Ishikawa (cell line): ENCODE data around the gene TMEM42.

Experiments
- CEBPB ChIP-seq: IDR thresholded peaks from 2 replicates; pipeline ENCODE4 v1.6.1; 2012
- CREB1 ChIP-seq: IDR thresholded peaks from 2 replicates; pipeline ENCODE4 v1.6.1; 2012; ENCODE audit warnings: low read depth
- EGR1 ChIP-seq: IDR thresholded peaks from 2 replicates; pipeline ENCODE4 v1.6.1; 2012
- EP300 ChIP-seq: IDR thresholded peaks from 2 replicates; pipeline ENCODE4 v1.6.1; 2012; ENCODE audit warnings: borderline replicate concordance
- FOXM1 ChIP-seq: IDR thresholded peaks from 2 replicates; pipeline ENCODE4 v1.6.1; 2012; ENCODE audit warnings: low read depth, borderline replicate concordance
- NFIC ChIP-seq: IDR thresholded peaks from 2 replicates; pipeline ENCODE4 v1.6.1; 2012
- RAD21 ChIP-seq: IDR thresholded peaks from 2 replicates; pipeline ENCODE4 v1.6.1; 2012; ENCODE audit warnings: low read depth
- TAF1 ChIP-seq: IDR thresholded peaks from 2 replicates; pipeline ENCODE4 v1.6.1; 2012; ENCODE audit warnings: low read depth, mild to moderate bottlenecking
- TCF12 ChIP-seq: IDR thresholded peaks from 2 replicates; pipeline ENCODE4 v1.6.1; 2012; ENCODE audit warnings: low read depth
- TEAD4 ChIP-seq: IDR thresholded peaks from 2 replicates; pipeline ENCODE4 v1.6.1; 2012
- YY1 ChIP-seq: IDR thresholded peaks from 2 replicates; pipeline ENCODE4 v1.6.1; 2012; ENCODE audit warnings: low read depth
- ZBTB7A ChIP-seq: IDR thresholded peaks from 2 replicates; pipeline ENCODE4 v1.6.1; 2012; ENCODE audit warnings: low read depth
- TF ChIP-seq, protein P1 (sequence below): IDR thresholded peaks from 2 replicates; pipeline ENCODE4 v1.6.1; 2012
- TF ChIP-seq, protein P2 (sequence below): IDR thresholded peaks from 2 replicates; pipeline ENCODE4 v1.6.1; 2012; ENCODE audit warnings: low read depth, mild to moderate bottlenecking
- TF ChIP-seq, protein P3 (sequence below): IDR thresholded peaks from 2 replicates; pipeline ENCODE4 v1.6.1; 2012

Gene TMEM42

DNA sequence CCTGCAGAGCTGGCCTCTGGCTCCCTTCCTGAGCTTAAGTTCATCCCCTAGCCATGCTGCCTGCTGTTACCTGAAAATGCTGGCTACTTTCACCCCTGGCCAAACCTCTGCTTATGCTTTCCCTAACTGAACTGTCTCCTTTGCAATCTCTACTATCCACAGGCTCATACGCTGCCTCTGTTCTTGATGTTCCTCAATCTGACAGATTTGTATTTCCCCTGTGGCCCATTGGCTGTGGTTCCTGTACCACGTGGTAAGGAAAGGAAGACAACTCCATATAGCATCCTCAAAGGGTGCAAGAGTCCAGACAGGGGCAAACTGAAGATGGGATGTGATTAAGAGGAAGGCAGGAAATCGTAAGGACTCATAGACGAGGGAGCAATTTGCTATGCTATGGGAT lies 45.9 kb downstream of the TMEM42 start:
- TF ChIP-seq NFIC: no peak
- no peak for TF ChIP-seq TAF1
- no peak for TF ChIP-seq CEBPB
- TF ChIP-seq EP300: no peak
- TF ChIP-seq RAD21: no peak
- TF ChIP-seq CREB1: no peak
- TF ChIP-seq, protein P1, sequence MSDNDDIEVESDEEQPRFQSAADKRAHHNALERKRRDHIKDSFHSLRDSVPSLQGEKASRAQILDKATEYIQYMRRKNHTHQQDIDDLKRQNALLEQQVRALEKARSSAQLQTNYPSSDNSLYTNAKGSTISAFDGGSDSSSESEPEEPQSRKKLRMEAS: no peak
- TF ChIP-seq, protein P2, sequence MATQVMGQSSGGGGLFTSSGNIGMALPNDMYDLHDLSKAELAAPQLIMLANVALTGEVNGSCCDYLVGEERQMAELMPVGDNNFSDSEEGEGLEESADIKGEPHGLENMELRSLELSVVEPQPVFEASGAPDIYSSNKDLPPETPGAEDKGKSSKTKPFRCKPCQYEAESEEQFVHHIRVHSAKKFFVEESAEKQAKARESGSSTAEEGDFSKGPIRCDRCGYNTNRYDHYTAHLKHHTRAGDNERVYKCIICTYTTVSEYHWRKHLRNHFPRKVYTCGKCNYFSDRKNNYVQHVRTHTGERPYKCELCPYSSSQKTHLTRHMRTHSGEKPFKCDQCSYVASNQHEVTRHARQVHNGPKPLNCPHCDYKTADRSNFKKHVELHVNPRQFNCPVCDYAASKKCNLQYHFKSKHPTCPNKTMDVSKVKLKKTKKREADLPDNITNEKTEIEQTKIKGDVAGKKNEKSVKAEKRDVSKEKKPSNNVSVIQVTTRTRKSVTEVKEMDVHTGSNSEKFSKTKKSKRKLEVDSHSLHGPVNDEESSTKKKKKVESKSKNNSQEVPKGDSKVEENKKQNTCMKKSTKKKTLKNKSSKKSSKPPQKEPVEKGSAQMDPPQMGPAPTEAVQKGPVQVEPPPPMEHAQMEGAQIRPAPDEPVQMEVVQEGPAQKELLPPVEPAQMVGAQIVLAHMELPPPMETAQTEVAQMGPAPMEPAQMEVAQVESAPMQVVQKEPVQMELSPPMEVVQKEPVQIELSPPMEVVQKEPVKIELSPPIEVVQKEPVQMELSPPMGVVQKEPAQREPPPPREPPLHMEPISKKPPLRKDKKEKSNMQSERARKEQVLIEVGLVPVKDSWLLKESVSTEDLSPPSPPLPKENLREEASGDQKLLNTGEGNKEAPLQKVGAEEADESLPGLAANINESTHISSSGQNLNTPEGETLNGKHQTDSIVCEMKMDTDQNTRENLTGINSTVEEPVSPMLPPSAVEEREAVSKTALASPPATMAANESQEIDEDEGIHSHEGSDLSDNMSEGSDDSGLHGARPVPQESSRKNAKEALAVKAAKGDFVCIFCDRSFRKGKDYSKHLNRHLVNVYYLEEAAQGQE: no peak
- TF ChIP-seq, protein P3, sequence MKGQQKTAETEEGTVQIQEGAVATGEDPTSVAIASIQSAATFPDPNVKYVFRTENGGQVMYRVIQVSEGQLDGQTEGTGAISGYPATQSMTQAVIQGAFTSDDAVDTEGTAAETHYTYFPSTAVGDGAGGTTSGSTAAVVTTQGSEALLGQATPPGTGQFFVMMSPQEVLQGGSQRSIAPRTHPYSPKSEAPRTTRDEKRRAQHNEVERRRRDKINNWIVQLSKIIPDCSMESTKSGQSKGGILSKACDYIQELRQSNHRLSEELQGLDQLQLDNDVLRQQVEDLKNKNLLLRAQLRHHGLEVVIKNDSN: no peak
- TF ChIP-seq TEAD4: no peak
- TF ChIP-seq TCF12: no peak
- TF ChIP-seq EGR1: no peak
- TF ChIP-seq FOXM1: no peak
- TF ChIP-seq ZBTB7A: no peak
- TF ChIP-seq YY1: no peak

DNA sequence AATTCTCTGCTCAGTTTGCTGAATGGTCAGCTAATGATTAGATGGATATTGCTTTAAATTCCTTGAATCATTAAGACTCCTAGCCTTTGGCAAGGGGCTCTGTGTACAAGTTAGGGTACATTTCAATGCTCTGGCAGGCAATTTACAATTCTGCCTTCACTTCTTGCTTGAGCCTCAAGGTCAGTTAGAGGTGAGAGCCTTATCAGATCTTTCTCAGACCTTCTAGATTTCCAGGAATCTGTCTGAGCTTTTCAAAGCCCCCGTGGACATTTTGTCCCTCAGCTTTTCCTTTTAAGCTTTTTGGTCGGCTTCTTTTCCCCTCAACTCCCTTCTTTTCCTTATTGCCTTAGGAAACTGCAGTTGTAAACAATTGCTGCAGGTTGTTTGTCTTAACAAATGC lies 47.4 kb downstream of the TMEM42 start:
- TF ChIP-seq TEAD4 (no peak), RAD21 (no peak), EP300 (no peak), ZBTB7A (no peak)
- TF ChIP-seq, protein P3: no peak

DNA sequence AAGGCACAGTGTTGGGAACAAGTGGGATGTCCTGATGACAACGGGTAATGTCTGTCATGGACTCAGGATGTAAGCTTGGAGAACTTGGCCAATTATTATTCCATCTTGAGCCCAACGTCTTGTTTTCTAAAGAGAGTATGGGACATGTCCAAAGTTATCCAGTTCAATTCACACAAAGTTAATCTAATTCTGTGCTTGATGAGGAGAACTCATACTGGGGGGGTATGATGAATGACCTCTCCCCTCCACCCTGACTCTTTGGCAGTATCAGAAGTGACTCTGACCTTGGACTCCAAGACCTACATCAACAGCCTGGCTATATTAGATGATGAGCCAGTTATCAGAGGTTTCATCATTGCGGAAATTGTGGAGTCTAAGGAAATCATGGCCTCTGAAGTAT lies 49.0 kb downstream of the TMEM42 start:
- TF ChIP-seq EP300: no peak
- no peak for TF ChIP-seq NFIC
- TF ChIP-seq CREB1: no peak
- no peak for TF ChIP-seq TCF12

DNA sequence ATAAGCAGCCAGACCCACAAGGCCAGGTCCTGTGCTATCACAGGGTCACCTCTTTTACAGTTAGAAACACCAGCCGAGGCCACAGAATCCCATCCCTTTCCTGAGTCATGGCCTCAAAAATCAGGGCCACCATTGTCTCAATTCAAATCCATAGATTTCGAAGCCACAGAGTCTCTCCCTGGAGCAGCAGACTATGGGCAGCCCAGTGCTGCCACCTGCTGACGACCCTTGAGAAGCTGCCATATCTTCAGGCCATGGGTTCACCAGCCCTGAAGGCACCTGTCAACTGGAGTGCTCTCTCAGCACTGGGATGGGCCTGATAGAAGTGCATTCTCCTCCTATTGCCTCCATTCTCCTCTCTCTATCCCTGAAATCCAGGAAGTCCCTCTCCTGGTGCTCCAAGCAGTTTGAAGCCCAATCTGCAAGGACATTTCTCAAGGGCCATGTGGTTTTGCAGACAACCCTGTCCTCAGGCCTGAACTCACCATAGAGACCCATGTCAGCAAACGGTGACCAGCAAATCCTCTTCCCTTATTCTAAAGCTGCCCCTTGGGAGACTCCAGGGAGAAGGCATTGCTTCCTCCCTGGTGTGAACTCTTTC lies 52.3 kb downstream of the TMEM42 start:
- no peak for TF ChIP-seq TCF12
- TF ChIP-seq, protein P1: no peak
- no peak for TF ChIP-seq ZBTB7A
- TF ChIP-seq CREB1: no peak
- TF ChIP-seq TAF1: no peak
- no peak for TF ChIP-seq EP300
- TF ChIP-seq TEAD4: no peak
- no peak for TF ChIP-seq NFIC
- TF ChIP-seq EGR1: no peak
- peak; percentile 89 for TF ChIP-seq RAD21
- TF ChIP-seq, protein P2: 0 out of 2 replicates have a peak, but pooled peaks have one; percentile 12
- TF ChIP-seq FOXM1: no peak
- TF ChIP-seq, protein P3: no peak
- TF ChIP-seq YY1: 0 out of 2 replicates have a peak, but pooled peaks have one; percentile 24
- no peak for TF ChIP-seq CEBPB

DNA sequence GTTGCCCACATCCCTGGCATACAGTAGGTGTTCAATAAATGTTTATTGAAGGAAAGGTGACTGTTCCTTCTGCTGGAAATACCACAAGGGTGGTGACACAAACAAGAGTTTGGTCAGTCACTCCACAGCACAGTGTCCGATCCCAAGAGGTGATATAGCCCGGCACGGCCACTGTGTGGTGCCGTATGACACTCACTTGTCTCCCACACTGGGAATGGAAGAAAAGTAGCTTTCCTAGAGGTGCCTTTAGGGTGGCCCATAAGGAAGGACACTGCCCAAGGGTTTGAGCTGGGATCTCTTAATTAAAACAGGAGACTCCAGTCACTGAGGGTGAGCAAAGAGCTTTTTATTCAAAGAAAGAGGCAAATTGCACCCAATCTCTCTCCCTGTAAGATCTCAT lies 53.2 kb downstream of the TMEM42 start:
- TF ChIP-seq TAF1 (no peak), RAD21 (peak; percentile 48)
